Measurements from ENCODE around the gene ADAM11.

ADAM11 gene

DNA sequence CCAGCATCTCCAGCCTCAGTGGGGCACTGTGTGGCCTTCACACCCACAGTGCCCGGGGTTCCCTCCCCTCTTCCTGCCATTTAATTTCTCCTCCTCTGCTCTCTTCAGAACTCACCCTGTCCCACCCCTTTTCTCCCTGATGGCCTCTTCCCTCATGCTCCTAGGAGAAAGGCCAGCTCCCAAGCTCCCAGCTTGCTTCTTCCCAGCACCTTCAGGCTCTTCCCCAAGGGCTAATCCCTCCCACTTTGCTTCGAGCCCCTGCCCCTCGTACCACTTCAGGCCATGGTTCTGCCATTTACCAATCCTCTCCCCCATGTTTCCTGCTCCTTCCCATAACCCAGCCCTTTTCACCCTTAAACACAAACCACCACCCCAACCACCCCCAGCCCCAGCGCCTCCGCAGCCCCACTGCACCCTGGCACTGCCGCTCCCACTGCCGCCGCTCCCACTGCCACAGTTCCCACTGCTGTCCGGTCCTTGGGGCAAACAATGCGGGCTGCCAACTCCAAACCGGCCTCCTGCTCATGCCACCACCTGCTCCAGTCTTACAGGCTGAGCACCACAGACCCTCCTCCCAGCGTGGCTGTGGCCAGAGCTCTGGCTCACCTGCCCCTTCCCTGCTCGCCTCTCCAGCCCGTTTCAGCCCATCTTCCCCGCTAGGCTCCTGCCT, 28.6 kb downstream of the ADAM11 start:
- DNase-seq (ENCODE audit: low spot score) = no peak
- no peak overlapping the region for H3K4me3 Mint-ChIP-seq
- no peaks in the 10 kb centered on the region for H3K9me3 Mint-ChIP-seq
- no peaks in the 10 kb centered on the region for H3K4me1 Mint-ChIP-seq (ENCODE audit: low read depth)
- H3K36me3 Mint-ChIP-seq (ENCODE audit: low read depth) = no peaks in the 10 kb centered on the region
- no peak overlapping the region for H3K27ac Mint-ChIP-seq
- peaks cover 5% of the 10 kb centered on the region for H3K27me3 Mint-ChIP-seq (ENCODE audit: low read depth)

DNA sequence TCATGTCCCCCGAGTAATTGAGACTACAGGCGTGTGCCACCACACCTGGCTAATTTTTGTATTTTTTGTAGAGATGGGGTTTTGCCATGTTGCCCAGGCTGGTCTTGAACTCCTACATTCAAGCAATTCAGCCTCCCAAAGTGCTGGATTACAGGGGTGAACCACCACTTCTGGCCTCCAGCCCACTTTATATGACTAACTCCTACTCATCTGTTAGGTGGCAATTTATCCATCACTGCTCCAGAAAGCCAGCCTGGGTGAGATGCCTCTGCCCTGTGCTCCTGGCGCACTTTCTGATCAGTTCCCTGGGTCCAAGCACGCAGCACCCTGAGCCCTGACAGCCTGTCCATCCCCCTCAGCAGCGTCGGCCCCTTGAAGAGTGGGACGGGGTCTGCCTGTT, 29.4 kb downstream of the ADAM11 start:
- H3K27me3 Mint-ChIP-seq (ENCODE audit: low read depth) = peaks cover 5% of the 10 kb centered on the region
- DNase-seq (ENCODE audit: low spot score) = no peak
- no peaks in the 10 kb centered on the region for H3K9me3 Mint-ChIP-seq
- H3K4me1 Mint-ChIP-seq (ENCODE audit: low read depth) = no peaks in the 10 kb centered on the region
- H3K27ac Mint-ChIP-seq = no peak overlapping the region
- no peak overlapping the region for H3K4me3 Mint-ChIP-seq
- no peaks in the 10 kb centered on the region for H3K36me3 Mint-ChIP-seq (ENCODE audit: low read depth)

DNA sequence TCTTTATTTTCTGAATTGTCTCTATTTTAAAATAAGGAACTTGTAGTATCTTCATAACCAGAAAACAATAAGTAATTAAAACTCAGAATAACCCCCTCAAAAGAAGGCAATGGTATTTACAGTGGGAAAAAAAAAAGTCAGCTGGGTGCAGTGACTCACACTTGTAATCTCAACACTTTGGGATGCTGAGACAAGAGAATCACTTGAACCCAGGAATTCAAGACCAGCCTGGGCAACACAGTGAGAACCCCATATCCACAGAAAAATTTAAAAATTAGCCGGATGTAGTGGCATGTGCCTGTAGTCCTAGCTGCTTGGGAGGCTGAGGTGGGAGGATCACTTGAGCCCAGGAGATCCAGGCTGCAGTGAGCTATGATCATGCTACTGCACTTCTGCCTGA, 33.5 kb downstream of the ADAM11 start:
- H3K4me3 Mint-ChIP-seq = no peak overlapping the region
- H3K9me3 Mint-ChIP-seq = no peaks in the 10 kb centered on the region
- DNase-seq (ENCODE audit: low spot score) = no peak
- H3K36me3 Mint-ChIP-seq (ENCODE audit: low read depth) = no peaks in the 10 kb centered on the region
- peaks cover 3% of the 10 kb centered on the region for H3K4me1 Mint-ChIP-seq (ENCODE audit: low read depth)
- H3K27ac Mint-ChIP-seq = no peak overlapping the region
- H3K27me3 Mint-ChIP-seq (ENCODE audit: low read depth) = no peaks in the 10 kb centered on the region

DNA sequence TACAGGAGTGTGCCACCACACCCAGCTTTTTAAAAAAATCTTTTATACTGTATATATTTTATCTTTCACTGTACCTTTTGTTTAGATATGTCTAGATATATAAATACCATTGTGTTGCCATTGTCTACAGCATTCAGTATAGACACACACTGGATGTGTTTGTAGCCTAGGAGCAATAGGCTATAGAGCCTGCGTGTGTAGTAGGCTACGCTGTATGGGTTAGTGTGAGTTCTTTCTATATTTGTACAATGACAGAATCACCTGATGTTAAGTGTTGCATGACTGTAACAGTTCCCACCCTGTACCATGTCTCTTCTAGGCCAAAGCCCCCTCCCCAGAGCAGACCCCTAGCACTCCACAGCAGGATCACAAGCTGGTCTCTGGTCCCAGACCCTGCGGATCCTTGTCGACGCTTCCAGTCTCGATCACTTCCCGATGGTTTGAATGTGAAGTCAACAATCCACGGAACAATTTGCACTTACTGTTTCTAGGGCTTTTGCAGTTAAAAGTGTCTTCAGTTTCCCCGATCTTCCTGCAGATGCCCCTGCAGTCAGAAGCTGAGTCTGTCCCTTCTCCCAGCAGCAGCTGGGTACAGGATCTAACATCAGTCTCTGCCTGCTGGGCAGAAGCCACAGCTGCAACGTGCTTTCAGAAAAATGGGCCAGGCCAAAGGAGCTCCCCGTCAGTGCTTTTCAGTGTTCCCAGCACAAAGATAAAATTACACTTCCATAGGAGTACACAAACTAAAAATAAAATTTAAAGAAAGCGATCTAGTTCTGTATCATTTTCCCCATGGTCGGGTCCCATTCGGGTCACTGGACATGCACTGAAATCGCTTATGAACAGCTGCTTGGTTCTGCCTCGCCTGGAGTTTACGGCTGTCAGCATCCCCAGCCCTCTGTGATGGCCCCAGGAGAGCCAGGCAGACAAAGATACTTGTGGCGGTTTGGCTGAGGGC, 35.4 kb downstream of the ADAM11 start:
- DNase-seq (ENCODE audit: low spot score) = no peak
- Mint-ChIP-seq H3K4me3 (no peak overlapping the region), H3K27me3 (ENCODE audit: low read depth) (peaks cover 3% of the 10 kb centered on the region), H3K9me3 (no peaks in the 10 kb centered on the region), H3K36me3 (ENCODE audit: low read depth) (no peaks in the 10 kb centered on the region), H3K4me1 (ENCODE audit: low read depth) (peaks cover 14% of the 10 kb centered on the region), H3K27ac (no peak overlapping the region)

DNA sequence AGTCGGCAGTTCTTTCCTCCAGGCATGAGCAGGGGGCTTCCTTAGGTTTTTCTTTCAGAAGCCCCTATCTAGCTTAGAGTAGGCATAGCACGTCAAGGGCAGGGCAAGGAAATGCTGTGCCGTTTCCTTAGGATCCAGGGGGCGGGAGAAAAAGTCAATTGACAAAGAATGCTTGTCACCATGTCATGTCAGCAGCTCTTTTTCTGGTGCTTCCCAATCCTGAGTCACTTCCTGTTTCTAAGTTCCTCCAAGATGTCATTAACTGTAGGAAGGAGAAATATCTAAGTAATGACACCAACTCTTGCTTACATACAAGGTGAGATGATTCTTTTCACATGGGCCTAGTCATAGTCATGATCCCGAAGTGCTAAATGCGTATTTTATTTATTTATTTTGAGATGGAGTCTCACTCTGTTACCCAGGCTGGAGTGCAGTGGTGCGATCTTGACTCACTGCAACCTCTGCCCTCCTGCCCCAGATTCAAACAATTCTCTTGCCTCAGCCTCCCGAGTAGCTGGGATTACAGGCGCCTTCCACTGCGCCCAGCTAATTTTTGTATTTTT, 36.1 kb downstream of the ADAM11 start:
- Mint-ChIP-seq H3K36me3 (ENCODE audit: low read depth) (no peaks in the 10 kb centered on the region), H3K4me3 (no peak overlapping the region), H3K27me3 (ENCODE audit: low read depth) (peaks cover 3% of the 10 kb centered on the region), H3K4me1 (ENCODE audit: low read depth) (peaks cover 14% of the 10 kb centered on the region), H3K27ac (no peak overlapping the region), H3K9me3 (no peaks in the 10 kb centered on the region)
- no peak for DNase-seq (ENCODE audit: low spot score)

DNA sequence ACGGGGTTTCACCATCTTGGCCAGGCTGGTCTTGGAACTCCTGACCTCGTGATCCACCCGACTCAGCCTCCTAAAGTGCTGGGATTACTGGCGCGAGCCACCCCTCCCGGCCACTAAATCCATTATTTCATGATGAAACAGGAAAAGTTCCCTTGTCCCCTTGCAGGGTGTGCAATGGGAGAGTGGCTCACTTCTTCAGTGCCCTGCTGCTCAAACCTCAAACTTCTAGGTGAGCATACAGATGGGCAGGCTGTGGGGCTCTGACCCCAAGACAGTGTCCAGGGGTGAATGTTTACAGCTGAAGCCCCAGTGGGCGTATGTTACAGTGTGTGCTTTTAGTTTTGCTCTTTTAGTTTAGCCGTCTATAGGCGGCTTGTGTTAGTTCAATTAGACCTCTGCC, 36.6 kb downstream of the ADAM11 start:
- no peak overlapping the region for H3K4me3 Mint-ChIP-seq
- H3K4me1 Mint-ChIP-seq (ENCODE audit: low read depth) = peaks cover 14% of the 10 kb centered on the region
- no peaks in the 10 kb centered on the region for H3K36me3 Mint-ChIP-seq (ENCODE audit: low read depth)
- H3K9me3 Mint-ChIP-seq = no peaks in the 10 kb centered on the region
- peaks cover 3% of the 10 kb centered on the region for H3K27me3 Mint-ChIP-seq (ENCODE audit: low read depth)
- DNase-seq (ENCODE audit: low spot score) = no peak
- no peak overlapping the region for H3K27ac Mint-ChIP-seq

DNA sequence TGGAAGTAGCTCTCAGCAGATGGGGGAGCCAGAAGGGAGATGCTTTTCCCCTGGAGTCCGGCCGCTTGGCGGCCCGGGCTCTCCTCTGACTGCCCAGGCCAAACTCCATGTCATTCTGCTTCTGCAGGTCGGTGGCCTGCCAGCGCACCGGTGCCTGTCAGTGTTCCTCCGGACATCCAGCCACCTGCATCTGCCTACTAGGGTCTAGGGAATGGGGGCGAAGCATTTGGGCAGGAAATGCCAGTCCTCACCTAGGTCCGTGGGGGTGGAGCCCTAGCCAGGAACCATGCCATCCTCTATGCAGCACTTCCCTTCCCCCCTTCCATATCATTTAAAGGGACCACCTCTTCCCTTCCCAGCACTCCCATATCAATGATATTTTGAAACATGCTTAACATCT, 37.1 kb downstream of the ADAM11 start:
- no peak overlapping the region for H3K4me3 Mint-ChIP-seq
- DNase-seq (ENCODE audit: low spot score) = no peak
- peaks cover 3% of the 10 kb centered on the region for H3K27me3 Mint-ChIP-seq (ENCODE audit: low read depth)
- H3K9me3 Mint-ChIP-seq = no peaks in the 10 kb centered on the region
- H3K36me3 Mint-ChIP-seq (ENCODE audit: low read depth) = no peaks in the 10 kb centered on the region
- peaks cover 14% of the 10 kb centered on the region for H3K4me1 Mint-ChIP-seq (ENCODE audit: low read depth)
- H3K27ac Mint-ChIP-seq = no peak overlapping the region

DNA sequence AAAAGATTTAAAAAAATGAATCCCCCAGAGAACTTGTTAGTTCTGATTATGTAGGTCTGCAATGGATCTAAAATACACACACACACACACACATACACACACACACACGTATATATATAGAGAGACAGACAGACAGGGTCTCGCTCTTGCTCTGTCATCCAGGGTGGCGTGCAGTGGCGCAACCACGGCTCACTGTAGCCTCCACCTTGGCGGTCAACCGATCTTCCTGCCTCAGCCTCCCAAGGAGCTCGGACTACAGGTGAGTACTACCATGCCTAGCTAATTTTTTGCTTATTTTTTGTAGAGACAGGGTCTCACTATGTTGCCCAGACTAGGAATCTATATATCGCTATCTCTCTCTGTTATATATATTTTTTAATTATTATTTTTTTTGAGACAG, 37.9 kb downstream of the ADAM11 start:
- Mint-ChIP-seq H3K27me3 (ENCODE audit: low read depth) (peaks cover 3% of the 10 kb centered on the region), H3K36me3 (ENCODE audit: low read depth) (no peaks in the 10 kb centered on the region), H3K9me3 (no peaks in the 10 kb centered on the region), H3K4me3 (no peak overlapping the region), H3K27ac (no peak overlapping the region), H3K4me1 (ENCODE audit: low read depth) (peaks cover 14% of the 10 kb centered on the region)
- no peak for DNase-seq (ENCODE audit: low spot score)

DNA sequence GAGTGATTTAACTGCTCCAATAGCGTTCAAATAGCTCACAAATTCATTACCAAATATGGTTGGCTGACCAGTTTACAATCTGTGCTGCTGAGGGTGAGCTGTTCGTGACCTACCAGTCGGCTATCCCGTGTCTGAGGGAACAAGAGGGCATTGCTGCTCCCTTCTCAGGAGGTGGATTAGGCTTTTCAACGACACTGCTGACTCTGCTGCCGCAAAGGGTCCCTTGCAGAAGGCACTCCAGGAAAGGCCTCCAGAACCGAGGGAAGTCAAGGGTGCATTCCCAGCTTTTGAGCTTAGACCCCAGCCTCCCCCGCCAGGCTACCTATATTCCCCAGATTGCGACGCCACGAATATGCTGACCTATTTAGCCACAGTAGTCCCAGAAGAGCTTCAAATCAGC, 39.0 kb downstream of the ADAM11 start:
- H3K36me3 Mint-ChIP-seq (ENCODE audit: low read depth) = no peaks in the 10 kb centered on the region
- no peak overlapping the region for H3K4me3 Mint-ChIP-seq
- H3K4me1 Mint-ChIP-seq (ENCODE audit: low read depth) = peaks cover 14% of the 10 kb centered on the region

DNA sequence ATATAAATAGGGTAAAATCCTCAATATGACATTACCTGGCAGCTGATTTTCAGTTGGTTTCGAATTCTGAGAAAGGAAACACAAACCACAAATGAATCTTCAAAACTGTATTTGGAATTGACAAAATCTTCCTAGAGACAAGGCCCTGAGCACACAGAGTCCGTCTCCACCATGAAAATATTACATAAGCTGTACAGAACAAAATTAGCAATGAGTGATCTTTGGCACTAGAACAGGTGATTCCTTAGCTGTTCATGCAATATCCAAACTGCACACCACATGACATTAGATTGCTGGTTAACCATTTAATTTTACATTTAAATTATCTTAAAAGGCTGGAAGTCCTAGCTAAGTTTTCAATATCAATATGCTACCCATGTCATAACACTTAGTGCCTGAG, 39.6 kb downstream of the ADAM11 start:
- no peak for DNase-seq (ENCODE audit: low spot score)
- no peaks in the 10 kb centered on the region for H3K36me3 Mint-ChIP-seq (ENCODE audit: low read depth)
- no peaks in the 10 kb centered on the region for H3K9me3 Mint-ChIP-seq
- peaks cover 5% of the 10 kb centered on the region for H3K27me3 Mint-ChIP-seq (ENCODE audit: low read depth)
- no peak overlapping the region for H3K4me3 Mint-ChIP-seq
- H3K27ac Mint-ChIP-seq = no peak overlapping the region
- H3K4me1 Mint-ChIP-seq (ENCODE audit: low read depth) = peaks cover 14% of the 10 kb centered on the region

More for the DNA sequence above, 39.0 kb downstream of the ADAM11 start:
- H3K27ac Mint-ChIP-seq = no peak overlapping the region
- DNase-seq (ENCODE audit: low spot score) = no peak
- H3K27me3 Mint-ChIP-seq (ENCODE audit: low read depth) = peaks cover 3% of the 10 kb centered on the region
- H3K9me3 Mint-ChIP-seq = no peaks in the 10 kb centered on the region

DNA sequence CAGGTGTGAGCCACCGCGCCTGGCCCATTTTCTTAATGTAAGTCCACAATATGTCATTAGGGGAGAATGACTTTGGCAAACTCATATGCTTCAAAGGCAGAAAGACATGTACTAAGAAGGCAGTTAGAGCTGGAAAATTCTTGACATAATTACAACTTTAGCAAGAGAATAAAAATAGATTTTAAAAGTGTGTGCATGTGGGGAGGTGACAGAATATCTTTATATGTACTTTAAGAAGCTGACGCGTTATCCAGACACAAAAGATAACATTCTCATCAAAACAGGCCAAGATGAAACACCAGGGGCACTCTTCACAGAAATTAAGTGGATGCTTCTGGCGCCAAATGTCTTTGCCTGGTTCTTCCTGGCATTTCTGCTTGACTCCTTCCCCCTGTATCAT, 43.1 kb downstream of the ADAM11 start:
- Mint-ChIP-seq H3K27ac (no peak overlapping the region), H3K36me3 (ENCODE audit: low read depth) (no peaks in the 10 kb centered on the region), H3K4me3 (no peak overlapping the region), H3K9me3 (no peaks in the 10 kb centered on the region), H3K4me1 (ENCODE audit: low read depth) (peaks cover 12% of the 10 kb centered on the region), H3K27me3 (ENCODE audit: low read depth) (peaks cover 9% of the 10 kb centered on the region)
- DNase-seq (ENCODE audit: low spot score) = no peak

DNA sequence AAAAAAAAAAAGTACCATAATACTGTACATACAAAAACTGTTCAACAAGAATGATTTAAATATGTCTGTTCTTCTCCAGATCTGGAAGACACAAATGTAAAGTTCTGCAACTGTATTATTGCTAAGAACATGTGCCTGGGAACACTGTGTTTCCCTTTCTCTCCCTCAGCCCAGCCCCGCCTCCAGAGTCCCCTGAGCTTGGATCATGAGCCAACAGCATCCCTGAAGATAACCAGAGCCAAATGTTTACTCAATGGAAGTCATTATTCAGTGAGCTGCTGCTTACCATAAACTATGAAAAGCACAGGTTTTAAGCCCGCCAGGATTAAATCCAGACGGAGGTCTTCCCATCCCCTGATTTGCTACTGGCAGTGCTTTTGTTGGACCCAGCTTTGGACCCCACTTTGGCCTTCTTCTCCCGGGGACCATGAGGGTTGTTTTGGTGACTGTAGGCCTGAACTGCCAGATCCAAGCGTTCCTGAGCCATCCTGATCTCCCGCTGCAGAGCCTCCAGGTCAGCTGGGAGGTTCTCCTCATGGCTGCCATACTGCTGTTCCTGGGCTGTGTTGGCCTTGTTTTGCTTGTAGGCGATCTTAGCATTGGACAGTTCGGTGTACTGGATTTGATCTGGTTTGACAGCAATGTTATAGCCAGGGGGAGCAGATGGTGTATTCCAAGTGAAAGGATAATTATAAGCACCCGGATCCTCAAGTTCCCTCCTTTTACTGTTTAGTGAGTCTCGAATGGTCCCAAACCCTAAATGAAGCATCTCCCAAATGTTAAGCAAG, 45.7 kb downstream of the ADAM11 start:
- Mint-ChIP-seq H3K4me3 (no peak overlapping the region), H3K27ac (no peak overlapping the region), H3K36me3 (ENCODE audit: low read depth) (no peaks in the 10 kb centered on the region), H3K4me1 (ENCODE audit: low read depth) (no peaks in the 10 kb centered on the region), H3K27me3 (ENCODE audit: low read depth) (peaks cover 6% of the 10 kb centered on the region), H3K9me3 (no peaks in the 10 kb centered on the region)
- no peak for DNase-seq (ENCODE audit: low spot score)

DNA sequence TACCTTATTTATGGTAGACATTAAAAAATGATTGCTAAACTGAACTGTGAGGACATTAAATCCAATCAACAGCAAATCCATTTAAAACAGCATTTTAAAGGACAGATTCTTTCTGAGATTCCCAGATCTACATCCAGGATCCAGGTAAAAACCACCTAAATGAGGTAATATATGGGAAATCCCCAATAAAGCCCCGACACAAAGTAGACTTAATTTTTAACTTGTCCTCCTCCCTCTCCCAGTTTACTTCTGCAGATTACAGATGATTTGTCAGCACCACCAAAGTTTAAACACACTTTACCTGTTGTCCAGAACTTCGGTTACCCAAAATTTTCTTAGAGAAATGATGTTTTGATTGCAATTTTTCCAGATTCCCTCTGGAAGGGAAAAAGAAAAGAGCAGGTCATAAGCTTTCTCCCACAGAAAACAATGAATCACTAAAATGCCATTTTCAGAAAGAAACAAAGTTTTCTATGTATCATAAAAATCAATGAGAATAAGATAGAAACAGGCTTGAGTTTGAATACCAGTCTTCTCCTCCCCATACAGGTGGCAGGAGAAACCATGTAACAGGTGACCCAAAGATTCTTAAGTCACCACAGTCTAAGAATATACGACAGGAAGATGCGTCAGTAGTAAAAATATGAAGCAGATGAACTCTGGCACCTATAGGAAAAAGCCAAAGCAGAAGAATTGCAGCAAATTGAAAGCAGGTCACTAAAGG, 48.5 kb downstream of the ADAM11 start:
- no peak for DNase-seq (ENCODE audit: low spot score)
- no peaks in the 10 kb centered on the region for H3K9me3 Mint-ChIP-seq
- no peak overlapping the region for H3K4me3 Mint-ChIP-seq

More for the DNA sequence above, 48.5 kb downstream of the ADAM11 start:
- no peaks in the 10 kb centered on the region for H3K4me1 Mint-ChIP-seq (ENCODE audit: low read depth)
- peaks cover 6% of the 10 kb centered on the region for H3K27me3 Mint-ChIP-seq (ENCODE audit: low read depth)
- H3K36me3 Mint-ChIP-seq (ENCODE audit: low read depth) = no peaks in the 10 kb centered on the region
- H3K27ac Mint-ChIP-seq = no peak overlapping the region
